Dedifferentiated amniotic fluid mesenchymal stem cell (primary cell): ENCODE data around the gene PTGES3L.

Experiments
- DNase-seq: peaks from one replicate; pipeline ENCODE4 v3.0.0-alpha.2; 2016; ENCODE audit errors: extremely low spot score

PTGES3L gene

GRCh38 chr17:42979511-42980273 is at the start of gene PTGES3L:
PTGES3L (minus strand) TSS chr17:42980080; CDS start chr17:42980053, 27 bp downstream.
- no peak for DNase-seq

- DNase-seq = no peak
Observed at GRCh38 chr17:43028221-43028861, 48.5 kb upstream of the PTGES3L start.

DNA sequence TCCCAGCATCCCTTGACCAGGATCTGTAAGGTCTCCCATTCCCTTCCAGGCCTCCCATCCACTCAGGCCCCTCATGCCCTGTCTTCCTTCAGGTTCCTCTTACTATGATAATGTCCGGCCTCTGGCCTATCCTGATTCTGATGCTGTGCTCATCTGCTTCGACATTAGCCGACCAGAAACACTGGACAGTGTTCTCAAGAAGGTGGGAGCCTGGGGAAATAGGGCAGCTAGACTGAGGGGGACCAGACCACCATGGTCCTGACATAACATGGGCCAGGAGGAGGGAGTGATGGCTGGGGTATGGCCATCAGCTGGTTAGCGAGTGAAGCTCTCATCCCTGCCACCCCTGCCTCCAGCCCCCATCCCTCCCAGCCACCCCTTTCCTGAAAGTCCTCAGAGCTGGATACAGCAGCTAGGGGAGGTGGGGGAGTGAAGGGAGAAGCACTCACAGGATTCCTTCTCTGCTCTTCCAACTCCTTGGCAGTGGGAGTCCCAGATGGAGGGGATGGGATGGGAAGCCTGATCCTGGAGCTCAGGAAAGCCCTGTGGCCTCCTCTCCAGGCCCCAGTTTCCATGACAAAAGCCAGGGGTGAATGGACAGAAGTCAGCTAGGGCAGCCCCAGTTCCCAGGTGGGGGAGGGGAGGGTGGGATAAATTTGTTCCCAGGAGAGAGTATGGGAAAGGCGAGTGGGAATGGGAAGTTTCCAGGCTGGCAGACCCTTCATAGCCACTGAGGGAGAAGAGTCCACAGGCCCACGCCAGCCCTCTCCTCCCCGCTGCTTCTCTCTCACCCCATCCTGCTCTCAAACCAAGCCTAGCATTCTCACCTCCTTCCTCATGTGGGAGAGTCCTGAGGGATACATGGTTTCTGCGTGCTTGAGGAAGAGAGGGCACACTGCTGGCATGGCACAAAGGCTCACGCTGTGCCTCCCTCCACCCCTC is 47.5 kb upstream of the PTGES3L start:
- no peak for DNase-seq

DNA sequence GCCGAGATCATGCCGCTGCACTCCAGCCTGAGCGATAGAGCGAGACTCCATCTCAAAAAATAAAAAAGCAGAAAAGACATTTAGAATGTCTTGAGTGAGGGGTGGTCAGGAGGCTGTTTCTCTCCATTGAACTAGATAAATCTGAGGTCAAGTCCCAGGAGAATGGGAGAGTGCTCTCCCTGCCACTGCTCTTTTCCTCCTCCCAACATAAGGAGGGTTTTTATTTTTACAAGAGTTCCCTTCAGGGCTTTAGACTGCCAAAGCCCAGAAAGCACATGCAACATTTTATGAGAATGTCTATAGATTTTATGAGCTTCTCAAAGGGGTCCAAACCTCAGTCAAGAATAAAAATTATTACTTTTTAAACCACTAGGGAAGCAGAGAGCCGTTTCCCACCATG is 46.7 kb upstream of the PTGES3L start:
- DNase-seq = no peak

- no peak for DNase-seq
Observed at GRCh38 chr17:43025766-43026537, 46.1 kb upstream of the PTGES3L start.

GRCh38 chr17:43025290-43025657 is 45.4 kb upstream of the PTGES3L start:
- DNase-seq = no peak

DNA sequence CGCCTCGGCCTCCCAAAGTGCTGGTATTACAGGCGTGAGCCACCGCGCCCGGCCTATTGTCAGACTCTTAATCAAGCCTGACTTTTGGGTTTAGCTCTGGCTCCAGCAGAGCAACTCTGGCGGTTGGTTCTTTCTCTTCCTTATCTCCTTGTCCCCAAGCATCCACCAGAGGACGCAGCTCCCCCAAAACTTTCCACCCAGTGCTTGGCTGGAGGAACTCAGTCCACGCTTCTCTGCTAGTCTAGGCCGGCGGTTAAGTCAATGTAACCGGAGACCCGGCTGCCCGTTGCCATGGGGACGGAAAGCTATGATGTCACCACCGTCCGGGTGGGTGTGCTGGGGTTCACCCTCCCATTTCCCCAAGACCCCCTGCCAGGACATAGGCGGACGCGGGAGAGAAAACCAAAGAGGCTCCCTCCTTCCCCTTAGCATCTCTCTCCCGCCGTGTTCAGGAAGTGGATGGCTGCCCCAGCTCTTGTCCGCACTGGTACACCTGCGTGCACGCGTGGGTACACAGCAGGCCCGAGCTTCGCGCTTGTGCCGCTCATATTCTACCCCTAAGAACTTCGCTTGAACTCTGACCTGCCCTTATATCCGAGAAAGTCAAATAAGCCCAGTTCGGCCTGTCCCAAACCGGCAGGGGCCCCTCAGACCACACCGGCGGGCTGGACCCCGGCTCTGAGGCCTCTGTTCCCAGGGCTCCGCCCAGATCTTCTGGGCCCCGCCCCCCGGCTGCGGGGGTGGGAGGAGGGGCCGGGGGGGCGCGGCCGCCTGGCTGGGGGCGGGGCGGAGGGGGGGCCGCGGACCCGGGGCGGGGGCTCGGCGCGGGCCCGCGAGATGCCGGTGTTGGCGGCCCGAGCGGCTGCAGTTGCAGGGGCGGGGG is 44.8 kb upstream of the PTGES3L start, which contains the start of gene RND2:
Gene RND2 (plus strand): TSS at position 825 of the 883 bp plus-strand sequence. CDS start 117 bp downstream, outside the sequence.
- DNase-seq = peak; percentile 96

GRCh38 chr17:43021741-43022512 is 42.0 kb upstream of the PTGES3L start, which contains the start of gene VAT1:
VAT1 (minus strand) TSS chr17:43022385; CDS start chr17:43022322, 63 bp downstream.
- peak; percentile 54 for DNase-seq

- DNase-seq = peak; percentile 57
Observed at GRCh38 chr17:43020789-43021740, 41.2 kb upstream of the PTGES3L start.

DNA sequence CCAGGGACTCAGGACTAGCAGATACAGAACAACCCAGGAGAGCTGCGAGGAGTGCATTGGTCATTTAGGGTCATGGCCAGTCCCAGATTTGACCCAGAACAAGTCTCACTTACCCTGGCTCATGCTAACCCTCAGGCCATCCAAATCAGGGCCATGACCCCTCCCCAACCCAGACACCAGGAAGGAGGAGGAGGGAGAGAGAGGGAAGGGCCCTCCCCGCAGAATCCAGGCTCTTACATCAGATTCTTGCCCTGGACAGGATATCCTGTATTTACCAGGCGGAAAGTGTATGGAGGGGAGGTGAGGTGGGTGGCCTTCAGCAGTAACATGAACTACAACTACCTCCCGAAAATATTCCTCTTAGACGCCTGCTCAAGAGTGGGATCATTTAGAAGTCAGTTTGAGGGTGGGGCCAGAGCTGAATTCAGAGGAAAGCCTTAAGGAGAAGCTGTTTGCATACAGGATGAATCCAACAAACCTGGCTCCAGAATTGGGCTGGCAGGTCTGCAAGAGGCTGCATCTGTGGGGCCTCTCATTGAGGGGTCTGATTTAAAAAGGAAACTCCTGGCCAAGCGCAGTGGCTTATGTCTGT is 40.2 kb upstream of the PTGES3L start:
- DNase-seq = no peak

- DNase-seq = no peak
Observed at GRCh38 chr17:43019418-43019817, 39.5 kb upstream of the PTGES3L start.

- DNase-seq = no peak
Observed at GRCh38 chr17:43018932-43019331, 39.1 kb upstream of the PTGES3L start.

GRCh38 chr17:43018008-43018853 is 38.4 kb upstream of the PTGES3L start:
- no peak for DNase-seq

DNA sequence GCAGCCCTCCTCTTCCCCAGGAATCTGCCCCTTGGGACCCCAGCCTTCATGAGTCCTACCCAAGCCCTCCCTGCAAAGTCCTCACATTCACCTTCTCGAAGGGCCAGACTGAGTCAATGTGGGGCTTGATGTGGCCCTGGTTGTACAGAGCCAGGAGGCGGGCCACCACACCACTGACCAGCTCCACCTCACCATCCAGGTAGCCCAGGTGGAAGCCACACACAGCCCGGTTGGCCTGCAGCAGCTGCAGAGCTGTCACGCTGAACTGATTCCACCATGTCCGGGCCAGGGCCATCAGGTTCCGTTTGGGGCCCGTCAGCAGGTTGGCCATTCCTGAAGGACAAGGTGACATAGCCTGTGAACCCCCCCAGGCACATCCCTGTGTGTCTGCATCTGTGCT is 36.3 kb upstream of the PTGES3L start:
- no peak for DNase-seq

DNA sequence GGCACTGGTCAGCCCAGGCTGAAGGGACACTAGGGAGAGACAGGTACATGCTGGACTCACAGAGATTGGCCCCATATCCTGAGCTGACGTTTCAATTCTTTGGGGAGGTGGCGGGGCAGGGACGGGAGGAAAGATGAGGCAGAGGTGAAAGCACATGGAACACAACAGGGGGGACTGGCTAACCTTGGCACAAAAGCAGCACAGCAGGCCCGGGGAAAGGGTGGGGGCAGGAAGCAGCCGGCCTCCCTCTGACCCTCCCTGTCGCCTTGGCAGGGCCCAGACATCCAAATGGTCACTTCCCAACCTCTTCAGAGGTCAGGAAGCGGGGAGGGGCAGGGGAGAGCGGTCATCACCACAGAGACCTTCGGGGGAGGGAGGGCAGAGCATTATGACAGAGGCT is 35.7 kb upstream of the PTGES3L start:
- DNase-seq = no peak

DNA sequence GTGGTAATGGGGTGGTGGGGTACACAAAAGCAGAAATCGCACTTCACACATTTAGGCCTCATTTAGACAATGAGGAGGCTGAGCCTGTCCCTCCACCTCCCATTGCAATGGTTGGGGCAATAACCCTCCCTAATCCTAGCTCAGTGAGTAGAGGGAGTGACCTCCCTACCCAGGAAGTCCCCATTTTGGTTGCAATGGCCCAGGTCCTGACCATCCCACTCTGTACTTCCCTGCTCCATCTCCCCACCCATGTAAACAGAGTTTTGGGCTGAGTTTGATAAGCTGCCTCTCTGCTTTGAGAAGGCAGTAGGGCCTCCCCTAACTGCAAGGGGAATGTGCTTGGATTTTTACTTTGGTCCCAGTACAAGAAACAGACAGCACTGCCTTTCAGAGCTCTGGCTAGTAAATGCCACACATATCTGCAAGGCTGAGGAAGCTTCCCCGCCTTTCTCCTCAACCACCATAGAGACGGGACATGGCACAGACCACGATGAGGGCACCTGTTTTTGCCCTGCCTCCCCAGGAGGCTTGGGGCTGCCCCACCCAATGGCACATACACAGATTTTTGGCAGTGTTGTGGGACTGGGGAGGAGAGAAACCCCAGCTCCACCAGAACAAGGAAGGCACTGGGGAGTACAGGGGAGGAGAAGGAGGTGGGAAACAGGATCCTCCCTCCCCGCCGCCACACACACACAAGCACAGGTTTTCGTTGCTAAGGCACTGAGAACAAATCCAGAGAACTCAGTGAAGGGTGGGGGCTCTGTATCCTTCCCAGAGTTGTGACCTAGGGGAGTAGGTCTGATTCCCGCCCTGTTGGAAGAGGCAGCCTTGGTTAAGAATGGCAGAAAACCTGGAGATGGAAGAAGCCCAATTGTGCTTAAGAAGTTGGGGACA is 35.0 kb upstream of the PTGES3L start:
- DNase-seq = no peak
